ENCODE data around the gene SLC7A14.

- no peak for TF ChIP-seq CTCF (IDR thresholded peaks at IDR 0.05; ENCODE audit: low read length)
- TF ChIP-seq EZH2 (optimal IDR thresholded peaks at IDR 0.05; ENCODE audit: low read depth, low read length) = no peak
- TF ChIP-seq EZH2phosphoT487 (IDR thresholded peaks at IDR 0.05; ENCODE audit: low read length) = no peak
Observed at GRCh38 chr3:170631755-170632488, 46.0 kb upstream of the SLC7A14 start.
